Body of pancreas (tissue), 4 donors: ENCODE measurements around the gene KRTAP3-1.

Experiments
- POLR2A ChIP-seq, 3 donors: fragments of 450-650 bp; IDR thresholded peaks; one replicate each; pipeline ENCODE4 v1.6.1; 2016; ENCODE audit warnings: antibody characterized with exemption in 3 of 3, mild to moderate bottlenecking in 2 of 3
- TF ChIP-seq, protein P1 (sequence below), 7 experiments: fragments of 450-650 bp in 4 of 7; fragments of 200-600 bp in 3 of 7; sonication (generic) in 3 of 7; IDR thresholded peaks; one replicate each; pipeline ENCODE4 v1.5.1; 2016 to 2019; ENCODE audit warnings: antibody characterized with exemption in 7 of 7

DNA sequence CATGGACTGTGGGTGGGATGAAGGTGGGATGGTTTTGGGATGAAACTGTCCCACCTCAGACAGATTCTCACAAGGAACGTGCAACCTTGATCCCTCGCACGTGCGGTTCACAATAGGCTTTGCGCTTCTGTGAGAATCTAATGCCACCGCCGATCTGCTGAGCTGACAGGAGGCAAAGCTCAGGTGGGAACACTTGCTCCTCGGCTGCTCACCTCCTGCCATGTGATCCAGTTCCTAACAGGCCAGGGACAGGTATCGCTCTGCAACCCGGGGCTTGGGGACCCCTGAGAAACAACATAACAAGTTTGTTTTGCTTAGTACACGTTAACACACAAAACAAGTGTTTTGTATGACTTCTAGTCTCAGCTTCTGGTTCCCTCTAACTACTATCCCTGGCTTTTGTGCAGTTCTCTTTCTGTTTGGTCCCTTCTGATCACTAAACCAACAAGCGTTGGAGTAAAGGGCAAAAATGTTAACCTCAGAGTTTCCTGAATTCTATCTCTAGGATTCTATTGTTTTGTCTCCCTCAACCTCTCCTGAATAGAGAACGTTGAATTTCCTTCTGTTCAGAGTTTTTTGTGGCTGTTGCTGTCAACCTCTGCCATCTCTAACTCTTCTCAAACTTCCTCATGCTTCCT lies 7.8 kb upstream of the KRTAP3-1 start:
- TF ChIP-seq, protein P1, sequence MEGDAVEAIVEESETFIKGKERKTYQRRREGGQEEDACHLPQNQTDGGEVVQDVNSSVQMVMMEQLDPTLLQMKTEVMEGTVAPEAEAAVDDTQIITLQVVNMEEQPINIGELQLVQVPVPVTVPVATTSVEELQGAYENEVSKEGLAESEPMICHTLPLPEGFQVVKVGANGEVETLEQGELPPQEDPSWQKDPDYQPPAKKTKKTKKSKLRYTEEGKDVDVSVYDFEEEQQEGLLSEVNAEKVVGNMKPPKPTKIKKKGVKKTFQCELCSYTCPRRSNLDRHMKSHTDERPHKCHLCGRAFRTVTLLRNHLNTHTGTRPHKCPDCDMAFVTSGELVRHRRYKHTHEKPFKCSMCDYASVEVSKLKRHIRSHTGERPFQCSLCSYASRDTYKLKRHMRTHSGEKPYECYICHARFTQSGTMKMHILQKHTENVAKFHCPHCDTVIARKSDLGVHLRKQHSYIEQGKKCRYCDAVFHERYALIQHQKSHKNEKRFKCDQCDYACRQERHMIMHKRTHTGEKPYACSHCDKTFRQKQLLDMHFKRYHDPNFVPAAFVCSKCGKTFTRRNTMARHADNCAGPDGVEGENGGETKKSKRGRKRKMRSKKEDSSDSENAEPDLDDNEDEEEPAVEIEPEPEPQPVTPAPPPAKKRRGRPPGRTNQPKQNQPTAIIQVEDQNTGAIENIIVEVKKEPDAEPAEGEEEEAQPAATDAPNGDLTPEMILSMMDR (IDR thresholded peaks at IDR 0.05): no peak
- TF ChIP-seq POLR2A (IDR thresholded peaks at IDR 0.05): no peak
